Aorta (tissue), 5 donors: ENCODE data around the gene MOV10L1. TPM values are rescaled to one million over a fixed set of nuclear protein-coding genes. Genes with fewer than 3 reads are reported as not detected.
A peak's percentile ranks its signal among the peaks of the same experiment; 100 is the strongest.
"Not testable (repeated sequence)": the region's sequence is repeated elsewhere in the genome, so short reads cannot be mapped to it uniquely, and the experiment has no call there.

Experiments used
- ATAC-seq: fragments of 200-7000 bp; cut with Tn5 transposase; one replicate; pipeline ENCODE4 v1.9.1; 2022; ENCODE audit warnings: moderate library complexity; ENCODE audit not compliant: low FRiP score
- DNase-seq, 2 donors: peaks; one replicate each; pipeline ENCODE4 v3.0.0-alpha.2; 2020
- H3K27ac ChIP-seq, 2 donors: one replicate each; pipeline ENCODE4 v1.5.1; 2013; ENCODE audit warnings: low read length in 2 of 2, mild to moderate bottlenecking in 2 of 2, moderate library complexity in 2 of 2, control low read depth in 1 of 2, inconsistent platforms in 1 of 2, low read depth in 1 of 2
- H3K27me3 ChIP-seq, 2 donors: one replicate each; pipeline ENCODE4 v1.6.1; 2013; ENCODE audit warnings: control low read depth in 1 of 2, low read length in 1 of 2, mild to moderate bottlenecking in 1 of 2, moderate library complexity in 1 of 2; ENCODE audit not compliant: insufficient read depth in 2 of 2, control insufficient read depth in 1 of 2
- H3K36me3 ChIP-seq, 2 donors: one replicate each; pipeline ENCODE4 v1.6.1; 2013; ENCODE audit warnings: control low read depth in 1 of 2, low read length in 1 of 2, mild to moderate bottlenecking in 1 of 2; ENCODE audit not compliant: insufficient read depth in 2 of 2, control insufficient read depth in 1 of 2
- H3K4me1 ChIP-seq, 2 donors: one replicate each; pipeline ENCODE4 v1.6.1; 2013; ENCODE audit warnings: low read length in 2 of 2, control low read depth in 1 of 2, mild to moderate bottlenecking in 1 of 2, moderate library complexity in 1 of 2; ENCODE audit not compliant: insufficient read depth in 2 of 2, control insufficient read depth in 1 of 2
- H3K4me3 ChIP-seq, 2 donors: one replicate each; pipeline ENCODE4 v1.5.1; 2013; ENCODE audit warnings: low read length in 2 of 2, control low read depth in 1 of 2, mild to moderate bottlenecking in 1 of 2
- H3K9me3 ChIP-seq: one replicate; pipeline ENCODE4 v1.6.1; 2013; ENCODE audit warnings: mild to moderate bottlenecking, low read length; ENCODE audit not compliant: control insufficient read depth
- WGBS, 2 donors: extraction: QIAGEN DNeasy Blood & Tissue Kit; methylation state at CpG; one replicate each; pipeline ENCODE4 v1.1.7; 2013; 5-methylcytosine and 5-hydroxymethylcytosine counted together
- intact Hi-C, 2 donors: fragments of 100-400 bp; cut with DNase I; formaldehyde crosslinking; loops; one replicate each; pipeline versions ENCODE4 v1.14.2 to v1.15.0; 2022
- polyA plus RNA-seq, 2 donors: library from polyadenylated mRNA; stranded (reverse); fragments of 200-250 nt; gene quantifications; one replicate each; pipeline ENCODE4 v1.2.3, GENCODE V29; 2013
- total RNA-seq, 2 donors: library from RNA; stranded (reverse); fragmentation: NEBNext Ultra II Directional; extraction: Animal tissue kit (Norgen Biotek cat#: 25700); gene quantifications; one replicate each; pipeline ENCODE4 v1.2.1, GENCODE V29; 2021
- donor health status: healthy with polysubstance abuse.
- donor health status: Bipolar disorder and iron deficiency.
- donor health status: DM: no; HTN: no; CAD: no.
- donor health status: DM: no; HTN: no; CAD: no.
- donor health status: DM: yes; HTN: yes; CAD: no.

The MOV10L1 gene
- total and polyA plus RNA-seq, 4 donors: 0.10 to 4.2 (median 2.4) TPM

DNA sequence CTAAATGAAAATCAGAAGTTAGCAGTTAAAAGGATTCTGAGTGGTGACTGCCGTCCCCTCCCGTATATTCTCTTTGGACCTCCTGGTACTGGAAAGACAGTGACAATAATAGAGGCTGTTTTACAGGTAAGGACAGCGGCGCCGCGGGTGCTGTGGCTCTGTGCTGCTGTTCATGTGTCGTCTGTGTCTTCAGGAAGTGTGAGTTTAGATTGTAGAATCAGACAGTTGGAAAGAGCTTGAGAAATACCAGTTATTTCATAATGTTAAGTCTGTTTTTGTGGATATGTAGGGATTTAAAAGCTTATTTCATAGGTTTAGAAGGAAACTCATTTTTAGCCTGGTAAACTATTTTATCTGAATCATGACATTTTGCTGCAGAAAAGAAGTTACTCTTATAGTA is 53.3 kb downstream of the MOV10L1 start:
- peak in 1 of 2 donors; percentile 47 for DNase-seq
- WGBS, 2 donors: 86 to 88% methylated on average over 7 of the region's 7 CpGs
- H3K4me3 ChIP-seq: no peak overlapping the region
- H3K27ac ChIP-seq: no peak overlapping the region
- no peaks in the 10 kb centered on the region for H3K36me3 ChIP-seq
- H3K4me1 ChIP-seq: no peaks in the 10 kb centered on the region
- H3K9me3 ChIP-seq: no peaks in the 10 kb centered on the region
- intact Hi-C loops: no loop called here
- no peak for ATAC-seq
- H3K27me3 ChIP-seq: no peaks in the 10 kb centered on the region

DNA sequence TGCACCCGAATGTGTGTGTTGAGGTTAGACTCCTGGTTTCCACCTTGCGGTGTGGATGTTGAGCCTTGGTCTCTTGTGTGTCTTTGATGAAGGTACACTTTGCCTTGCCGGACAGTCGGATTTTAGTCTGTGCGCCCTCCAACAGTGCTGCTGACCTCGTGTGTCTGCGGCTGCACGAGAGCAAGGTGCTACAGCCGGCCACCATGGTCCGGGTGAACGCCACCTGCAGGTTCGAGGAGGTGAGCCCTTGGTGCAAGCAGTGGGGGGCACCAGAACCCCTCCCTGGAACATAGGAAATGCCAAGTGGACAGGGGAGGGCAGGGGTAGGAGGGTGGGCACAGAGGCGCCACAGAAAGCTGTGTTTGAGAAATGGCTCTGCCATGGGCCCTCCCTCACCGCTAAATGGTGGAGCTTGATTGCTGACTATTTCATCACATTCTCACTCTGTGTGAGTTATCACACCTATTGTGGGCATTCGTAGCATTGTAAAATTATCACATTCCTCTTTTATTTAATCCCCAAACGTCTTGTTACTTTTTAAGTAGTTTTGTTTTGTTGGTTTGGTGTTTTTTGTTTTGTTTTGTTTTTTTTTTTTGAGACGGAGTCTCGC is 54.3 kb downstream of the MOV10L1 start:
- Histone ChIP-seq H3K4me3 (no peak overlapping the region), H3K27me3 (no peaks in the 10 kb centered on the region), H3K36me3 (no peaks in the 10 kb centered on the region), H3K27ac (no peak overlapping the region), H3K4me1 (no peaks in the 10 kb centered on the region), H3K9me3 (no peaks in the 10 kb centered on the region)
- ATAC-seq (no peak), DNase-seq (peak in 1 of 2 donors; percentile 54)
- whole genome bisulfite sequencing, 2 donors: 93 to 94% methylated on average over 18 of the region's 18 CpGs
- intact Hi-C loops: no loop called here

DNA sequence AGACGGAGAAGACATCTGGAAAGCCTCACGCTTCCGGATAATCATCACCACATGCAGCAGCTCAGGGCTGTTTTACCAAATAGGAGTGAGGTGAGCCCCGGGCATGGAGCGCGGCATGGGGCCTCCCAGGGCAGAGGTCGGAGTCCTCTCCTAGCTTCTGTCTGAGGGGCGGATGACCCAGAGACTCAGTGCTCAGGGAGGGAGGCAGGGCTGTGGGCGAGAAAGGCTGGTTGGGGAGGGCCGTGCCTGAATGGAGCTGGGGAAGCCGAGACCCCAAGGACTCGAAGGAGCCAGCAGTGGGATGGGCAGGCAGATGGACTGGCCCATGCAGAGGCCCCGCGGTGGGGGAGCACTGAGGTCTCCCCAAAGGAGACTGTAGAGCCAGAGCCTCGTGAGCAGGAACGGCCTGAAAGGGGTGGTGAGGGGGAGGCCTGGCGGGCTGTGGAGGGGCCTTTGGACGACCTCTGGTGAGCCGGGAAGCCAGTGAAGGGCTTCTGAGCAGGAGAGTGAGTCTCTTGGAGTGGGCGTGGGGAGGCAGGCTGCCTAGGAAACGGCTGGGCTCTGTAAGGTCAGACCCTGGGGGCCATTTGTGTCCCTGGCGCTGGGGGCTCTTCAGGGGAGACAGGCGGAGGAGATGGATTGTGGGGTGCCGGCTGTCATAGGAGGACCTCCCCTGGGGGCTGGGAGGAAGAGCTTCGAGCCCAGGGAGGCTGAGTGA is 56.1 kb downstream of the MOV10L1 start:
- Histone ChIP-seq H3K4me3 (no peak overlapping the region), H3K9me3 (no peaks in the 10 kb centered on the region), H3K36me3 (no peaks in the 10 kb centered on the region), H3K27ac (no peak overlapping the region), H3K27me3 (no peaks in the 10 kb centered on the region), H3K4me1 (no peaks in the 10 kb centered on the region)
- ATAC-seq (peak; percentile 30), DNase-seq (no peak)
- intact Hi-C loops: no loop called here
- 80 to 87% methylated on average over 25 of the region's 25 CpGs for WGBS, 2 donors

DNA sequence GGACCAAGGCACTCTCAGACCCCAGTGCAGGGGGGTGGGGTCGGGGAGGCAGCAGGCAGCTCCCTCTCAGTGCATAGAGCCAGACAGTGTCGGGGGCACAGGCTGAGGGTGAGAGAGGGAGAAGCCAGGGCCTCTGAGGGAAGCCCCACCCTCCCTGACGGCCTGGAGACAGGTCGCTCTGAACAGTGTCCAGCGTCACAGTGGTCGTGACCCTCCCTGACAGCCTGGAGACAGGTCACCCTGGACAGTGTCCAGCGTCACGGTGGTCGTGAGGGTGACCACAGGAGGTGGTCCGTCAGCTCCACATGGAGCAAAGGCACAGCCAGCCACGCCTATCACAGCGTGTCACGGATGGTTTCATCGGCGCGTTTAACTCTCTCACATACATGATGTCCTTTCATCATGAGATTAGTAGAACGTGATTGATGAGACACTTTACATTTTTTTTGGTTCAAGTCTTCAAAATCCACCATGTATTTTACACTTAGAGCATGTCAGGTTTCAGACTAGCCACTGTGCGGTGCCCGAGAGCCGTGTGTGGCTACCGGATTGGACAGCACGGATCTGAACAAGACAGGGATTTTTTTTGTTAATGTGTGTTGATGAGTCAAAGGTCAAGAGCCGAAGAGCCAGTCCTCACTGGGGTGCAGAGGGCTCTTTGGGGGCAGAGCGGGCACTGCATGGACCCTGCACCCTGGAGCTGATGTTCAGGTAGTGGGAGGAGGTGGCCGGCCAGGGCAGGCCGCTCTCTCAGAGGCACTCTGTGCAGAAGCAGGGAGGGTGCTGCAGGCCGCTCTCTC is 56.8 kb downstream of the MOV10L1 start:
- no peaks in the 10 kb centered on the region for H3K27me3 ChIP-seq
- peak in 1 of 2 donors; percentile 86 for DNase-seq
- H3K4me3 ChIP-seq: no peak overlapping the region
- H3K36me3 ChIP-seq: no peaks in the 10 kb centered on the region
- H3K9me3 ChIP-seq: no peaks in the 10 kb centered on the region
- WGBS, 2 donors: 56 to 58% methylated on average over 27 of the region's 27 CpGs
- H3K4me1 ChIP-seq: no peaks in the 10 kb centered on the region
- ATAC-seq: peak; percentile 52
- intact Hi-C loops: no loop called here
- H3K27ac ChIP-seq: no peak overlapping the region

DNA sequence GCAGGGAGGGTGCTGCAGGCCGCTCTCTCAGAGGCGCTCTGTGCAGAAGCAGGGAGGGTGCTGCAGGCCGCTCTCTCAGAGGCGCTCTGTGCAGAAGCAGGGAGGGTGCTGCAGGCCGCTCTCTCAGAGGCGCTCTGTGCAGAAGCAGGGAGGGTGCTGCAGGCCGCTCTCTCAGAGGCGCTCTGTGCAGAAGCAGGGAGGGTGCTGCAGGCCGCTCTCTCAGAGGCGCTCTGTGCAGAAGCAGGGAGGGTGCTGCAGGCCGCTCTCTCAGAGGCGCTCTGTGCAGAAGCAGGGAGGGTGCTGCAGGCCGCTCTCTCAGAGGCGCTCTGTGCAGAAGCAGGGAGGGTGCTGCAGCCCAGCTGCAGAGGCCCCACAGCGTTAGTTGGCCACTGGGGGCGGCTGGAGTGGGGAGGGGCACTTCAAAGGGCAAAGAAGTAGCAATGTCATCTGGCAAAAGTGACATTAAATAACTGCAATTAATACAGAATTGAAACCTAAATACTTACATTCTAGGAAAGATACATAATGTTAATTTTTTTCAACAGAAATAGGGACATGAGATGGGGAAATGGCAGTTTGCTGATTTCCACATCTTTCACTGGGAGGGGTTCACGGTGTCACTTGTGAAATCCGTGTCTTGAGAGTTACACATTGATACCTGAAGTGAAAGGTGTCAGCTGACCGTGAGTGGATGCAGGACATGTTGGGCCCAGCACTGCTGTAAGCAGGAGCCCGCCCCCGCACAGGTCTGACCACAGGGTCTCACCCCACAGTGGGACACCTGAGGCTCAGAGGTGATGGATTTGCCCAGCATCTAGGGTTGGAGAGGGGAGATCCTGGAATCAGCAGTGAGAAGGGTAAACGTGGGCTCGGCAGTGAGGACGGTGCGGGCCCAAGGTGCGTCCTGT is 57.7 kb downstream of the MOV10L1 start:
- H3K27ac ChIP-seq: not testable (repeated sequence)

DNA sequence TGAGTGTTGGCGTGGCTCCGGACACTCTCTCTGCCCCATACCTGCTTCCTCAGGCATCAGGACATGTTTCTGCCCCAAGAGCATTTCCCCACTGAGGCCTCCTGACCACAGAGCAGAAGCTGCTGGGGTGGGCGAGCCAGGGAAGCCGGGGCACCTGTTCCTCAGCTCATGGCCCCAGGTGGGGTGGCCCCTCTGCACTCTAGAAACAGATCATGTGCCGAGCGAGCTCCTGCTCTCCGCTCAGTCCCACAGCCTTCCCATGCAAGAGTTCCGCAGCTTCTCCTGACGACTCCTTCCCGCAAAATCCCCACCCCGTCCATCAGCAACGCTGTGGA is 58.3 kb downstream of the MOV10L1 start:
- Histone ChIP-seq H3K4me3 (no peak overlapping the region), H3K27me3 (no peaks in the 10 kb centered on the region), H3K9me3 (no peaks in the 10 kb centered on the region), H3K27ac (no peak overlapping the region), H3K36me3 (no peaks in the 10 kb centered on the region), H3K4me1 (no peaks in the 10 kb centered on the region)
- ATAC-seq (no peak), DNase-seq (no peak)
- intact Hi-C loops: no loop called here
- 97% methylated on average over 12 of the region's 12 CpGs for WGBS, 2 donors

More for the DNA sequence above, 57.7 kb downstream of the MOV10L1 start:
- H3K4me3 ChIP-seq, H3K9me3 ChIP-seq, H3K27me3 ChIP-seq, intact Hi-C loops, ATAC-seq, H3K36me3 ChIP-seq, DNase-seq, H3K4me1 ChIP-seq: not testable (repeated sequence)
- WGBS, 2 donors: 89 to 90% methylated on average over 13 to 16 of the region's 26 CpGs

DNA sequence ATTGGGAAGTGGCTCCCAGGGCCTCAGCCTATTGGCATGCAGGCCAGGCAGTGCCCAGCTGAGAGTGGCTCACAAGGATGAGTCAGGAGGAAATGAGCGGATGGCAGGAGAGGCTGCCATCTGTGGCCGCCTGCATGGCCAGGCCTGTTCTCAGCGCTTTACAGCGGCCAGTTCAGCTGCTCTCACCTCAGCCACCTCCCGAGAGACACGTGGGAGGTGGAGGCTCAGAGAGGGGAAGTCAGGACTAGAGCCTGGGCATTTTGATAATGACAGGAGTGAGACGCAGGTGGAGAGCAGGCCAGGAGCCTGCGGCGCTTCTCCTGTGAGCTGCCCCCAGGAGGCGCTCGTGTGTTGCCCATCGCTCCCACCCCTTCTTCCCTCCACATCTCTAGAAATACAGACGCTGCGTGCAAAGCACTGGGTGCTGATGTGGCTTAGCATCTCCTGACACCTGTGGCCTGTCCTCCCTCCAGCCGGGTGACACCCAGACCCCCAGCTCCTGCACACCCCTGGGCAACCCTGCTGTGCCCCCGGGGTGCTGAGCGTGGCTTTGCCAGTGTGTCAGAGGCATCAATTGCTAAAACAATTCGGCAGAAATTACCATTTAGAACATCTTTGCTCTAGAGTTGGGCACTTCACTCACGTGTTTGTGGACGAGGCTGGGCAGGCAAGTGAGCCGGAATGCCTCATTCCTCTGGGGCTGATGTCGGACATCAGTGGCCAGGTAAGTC is 59.4 kb downstream of the MOV10L1 start:
- intact Hi-C loops: no loop called here
- H3K4me3 ChIP-seq: no peak overlapping the region
- no peaks in the 10 kb centered on the region for H3K27me3 ChIP-seq
- 75 to 77% methylated on average over 21 to 22 of the region's 22 CpGs for WGBS, 2 donors
- no peaks in the 10 kb centered on the region for H3K9me3 ChIP-seq
- H3K36me3 ChIP-seq: no peaks in the 10 kb centered on the region
- no peak overlapping the region for H3K27ac ChIP-seq
- peak; percentile 30 for ATAC-seq
- no peaks in the 10 kb centered on the region for H3K4me1 ChIP-seq
- DNase-seq: no peak
